ENCODE results near the gene MBNL2. TPM values are rescaled to one million over a fixed set of nuclear protein-coding genes. Genes with fewer than 3 reads are reported as not detected.

MBNL2 gene
- total RNA-seq, 2 experiments from 2014 or later, result 13.4 to 15.5 TPM

GRCh38 chr13:97325738-97326137 is 103.6 kb downstream of the MBNL2 start:
- POLR2A ChIA-PET, result no interaction called here
- no peak overlapping the region for H3K4me3 Mint-ChIP-seq
- H3K27me3 Mint-ChIP-seq, result no peaks in the 10 kb centered on the region
- no peaks in the 10 kb centered on the region for H3K36me3 Mint-ChIP-seq (ENCODE audit: low read depth)
- H3K9me3 Mint-ChIP-seq, result peaks cover 3% of the 10 kb centered on the region
- no peaks in the 10 kb centered on the region for H3K4me1 Mint-ChIP-seq
- CTCF ChIA-PET, result no interaction called here
- no peak for DNase-seq
- H3K27ac Mint-ChIP-seq, result no peak overlapping the region

GRCh38 chr13:97327086-97327485 is 105.0 kb downstream of the MBNL2 start:
- no peak overlapping the region for H3K4me3 Mint-ChIP-seq
- ChIA-PET CTCF (no interaction called here), POLR2A (no interaction called here)
- peaks cover 3% of the 10 kb centered on the region for H3K9me3 Mint-ChIP-seq
- H3K4me1 Mint-ChIP-seq, result no peaks in the 10 kb centered on the region
- no peak overlapping the region for H3K27ac Mint-ChIP-seq
- no peaks in the 10 kb centered on the region for H3K36me3 Mint-ChIP-seq (ENCODE audit: low read depth)
- H3K27me3 Mint-ChIP-seq, result no peaks in the 10 kb centered on the region
- DNase-seq, result no peak

GRCh38 chr13:97327506-97328221 is 105.5 kb downstream of the MBNL2 start:
- Mint-ChIP-seq H3K4me3 (no peak overlapping the region), H3K9me3 (peaks cover 3% of the 10 kb centered on the region), H3K36me3 (ENCODE audit: low read depth) (no peaks in the 10 kb centered on the region), H3K27me3 (no peaks in the 10 kb centered on the region), H3K4me1 (no peaks in the 10 kb centered on the region), H3K27ac (no peak overlapping the region)
- CTCF ChIA-PET, result interaction anchor here (0.6 kb wide), 2 partner anchors 1642 to 1732 kb away, joined by 3 read pairs; no protein-coding TSS in a partner anchor
- no peak for DNase-seq
- POLR2A ChIA-PET, result no interaction called here

GRCh38 chr13:97328222-97328790 is 106.2 kb downstream of the MBNL2 start:
- POLR2A ChIA-PET, result no interaction called here
- Mint-ChIP-seq H3K4me3 (no peak overlapping the region), H3K9me3 (peaks cover 3% of the 10 kb centered on the region), H3K27ac (no peak overlapping the region), H3K36me3 (ENCODE audit: low read depth) (no peaks in the 10 kb centered on the region), H3K27me3 (no peaks in the 10 kb centered on the region), H3K4me1 (no peaks in the 10 kb centered on the region)
- CTCF ChIA-PET, result interaction anchor here (0.6 kb wide), 2 partner anchors 1641 to 1732 kb away, joined by 3 read pairs; no protein-coding TSS in a partner anchor
- DNase-seq, result no peak

- Mint-ChIP-seq H3K4me3 (no peak overlapping the region), H3K4me1 (no peaks in the 10 kb centered on the region), H3K9me3 (peaks cover 3% of the 10 kb centered on the region), H3K27ac (no peak overlapping the region), H3K27me3 (no peaks in the 10 kb centered on the region), H3K36me3 (ENCODE audit: low read depth) (no peaks in the 10 kb centered on the region)
- POLR2A ChIA-PET, result no interaction called here
- CTCF ChIA-PET, result no interaction called here
- DNase-seq, result no peak
Measured at GRCh38 chr13:97329331-97329730, 107.2 kb downstream of the MBNL2 start.

- H3K27ac Mint-ChIP-seq, result no peak overlapping the region
- CTCF ChIA-PET, result no interaction called here
Measured at GRCh38 chr13:97330448-97330847, 108.3 kb downstream of the MBNL2 start.

GRCh38 chr13:97332742-97333141 is 110.6 kb downstream of the MBNL2 start:
- Mint-ChIP-seq H3K4me1 (no peaks in the 10 kb centered on the region), H3K36me3 (ENCODE audit: low read depth) (peaks cover 2% of the 10 kb centered on the region), H3K4me3 (no peak overlapping the region), H3K27ac (no peak overlapping the region), H3K9me3 (peaks cover 3% of the 10 kb centered on the region), H3K27me3 (no peaks in the 10 kb centered on the region)
- DNase-seq, result no peak
- ChIA-PET CTCF (no interaction called here), POLR2A (no interaction called here)

More at GRCh38 chr13:97330448-97330847, 108.3 kb downstream of the MBNL2 start:
- Mint-ChIP-seq H3K27me3 (no peaks in the 10 kb centered on the region), H3K36me3 (ENCODE audit: low read depth) (peaks cover under 1% of the 10 kb centered on the region), H3K4me1 (no peaks in the 10 kb centered on the region), H3K4me3 (no peak overlapping the region), H3K9me3 (peaks cover 3% of the 10 kb centered on the region)
- DNase-seq, result no peak
- POLR2A ChIA-PET, result no interaction called here

GRCh38 chr13:97333983-97334382 is 111.8 kb downstream of the MBNL2 start:
- no peak overlapping the region for H3K27ac Mint-ChIP-seq
- ChIA-PET POLR2A (no interaction called here), CTCF (interaction anchor here (1.1 kb wide), 1 partner anchor 87 kb away, joined by 3 read pairs; no protein-coding TSS in a partner anchor)
- peaks cover 2% of the 10 kb centered on the region for H3K36me3 Mint-ChIP-seq (ENCODE audit: low read depth)
- no peak overlapping the region for H3K4me3 Mint-ChIP-seq
- H3K27me3 Mint-ChIP-seq, result no peaks in the 10 kb centered on the region
- no peaks in the 10 kb centered on the region for H3K4me1 Mint-ChIP-seq
- peaks cover 3% of the 10 kb centered on the region for H3K9me3 Mint-ChIP-seq
- DNase-seq, result no peak

- peaks cover 2% of the 10 kb centered on the region for H3K36me3 Mint-ChIP-seq (ENCODE audit: low read depth)
- no peaks in the 10 kb centered on the region for H3K4me1 Mint-ChIP-seq
- CTCF ChIA-PET, result interaction anchor here (0.9 to 1.1 kb wide), 2 partner anchors 88 to 112 kb away, joined by 3 read pairs; no protein-coding TSS in a partner anchor
- H3K27ac Mint-ChIP-seq, result no peak overlapping the region
- POLR2A ChIA-PET, result no interaction called here
- no peak for DNase-seq
- H3K27me3 Mint-ChIP-seq, result no peaks in the 10 kb centered on the region
- no peak overlapping the region for H3K4me3 Mint-ChIP-seq
- peaks cover 1% of the 10 kb centered on the region for H3K9me3 Mint-ChIP-seq
Measured at GRCh38 chr13:97334690-97335089, 112.6 kb downstream of the MBNL2 start.

GRCh38 chr13:97335488-97336134 is 113.5 kb downstream of the MBNL2 start:
- Mint-ChIP-seq H3K9me3 (no peaks in the 10 kb centered on the region), H3K4me3 (no peak overlapping the region), H3K36me3 (ENCODE audit: low read depth) (peaks cover 2% of the 10 kb centered on the region), H3K27ac (no peak overlapping the region), H3K4me1 (no peaks in the 10 kb centered on the region), H3K27me3 (no peaks in the 10 kb centered on the region)
- DNase-seq, result no peak
- POLR2A ChIA-PET, result no interaction called here
- CTCF ChIA-PET, result no interaction called here

GRCh38 chr13:97337985-97338499 is 115.9 kb downstream of the MBNL2 start:
- H3K4me3 Mint-ChIP-seq, result no peak overlapping the region
- H3K27me3 Mint-ChIP-seq, result no peaks in the 10 kb centered on the region
- ChIA-PET CTCF (interaction anchor here (1.3 kb wide), 1 partner anchor 213 kb away, joined by 3 read pairs; no protein-coding TSS in a partner anchor), POLR2A (no interaction called here)
- H3K9me3 Mint-ChIP-seq, result no peaks in the 10 kb centered on the region
- H3K27ac Mint-ChIP-seq, result no peak overlapping the region
- H3K36me3 Mint-ChIP-seq (ENCODE audit: low read depth), result peaks cover 2% of the 10 kb centered on the region
- no peaks in the 10 kb centered on the region for H3K4me1 Mint-ChIP-seq
- DNase-seq, result no peak

GRCh38 chr13:97338571-97338970 is 116.4 kb downstream of the MBNL2 start:
- Mint-ChIP-seq H3K27me3 (no peaks in the 10 kb centered on the region), H3K4me3 (no peak overlapping the region), H3K27ac (no peak overlapping the region), H3K4me1 (no peaks in the 10 kb centered on the region), H3K9me3 (no peaks in the 10 kb centered on the region), H3K36me3 (ENCODE audit: low read depth) (peaks cover 7% of the 10 kb centered on the region)
- ChIA-PET CTCF (no interaction called here), POLR2A (no interaction called here)
- DNase-seq, result no peak
